Suprapubic skin (tissue), 4 donors: ENCODE data around the gene TYRO3. TPM values are rescaled to one million over a fixed set of nuclear protein-coding genes. Genes with fewer than 3 reads are reported as not detected.
A peak's percentile ranks its signal among the peaks of the same experiment; 100 is the strongest.

Experiments used
- DNase-seq, 2 donors: peaks; one replicate each; pipeline ENCODE4 v3.0.0-alpha.2; 2019; ENCODE audit warnings: low spot score in 2 of 2
- H3K27ac ChIP-seq: fragments of 200-600 bp; sonication (generic); one replicate; pipeline ENCODE4 v1.5.1; 2019
- H3K27me3 ChIP-seq: fragments of 200-600 bp; sonication (generic); one replicate; pipeline ENCODE4 v1.5.1; 2019
- H3K36me3 ChIP-seq: fragments of 200-600 bp; sonication (generic); one replicate; pipeline ENCODE4 v1.5.1; 2019
- H3K4me1 ChIP-seq: fragments of 200-600 bp; sonication (generic); one replicate; pipeline ENCODE4 v1.5.1; 2019
- H3K4me3 ChIP-seq: fragments of 200-600 bp; sonication (generic); one replicate; pipeline ENCODE4 v1.5.1; 2019; ENCODE audit warnings: mild to moderate bottlenecking
- H3K9me3 ChIP-seq: fragments of 200-600 bp; sonication (generic); one replicate; pipeline ENCODE4 v1.5.1; 2019
- EP300 ChIP-seq: sonication (generic); formaldehyde crosslinking; IDR thresholded peaks from one replicate; pipeline ENCODE4 v1.6.1; 2017; ENCODE audit warnings: antibody characterized with exemption
- POLR2A ChIP-seq, 2 donors: fragments of 450-650 bp; IDR thresholded peaks; one replicate each; pipeline ENCODE4 v1.6.1; 2017; ENCODE audit warnings: antibody characterized with exemption in 2 of 2, mild to moderate bottlenecking in 2 of 2, moderate library complexity in 2 of 2
- POLR2AphosphoS5 ChIP-seq, 3 donors: sonication (generic); formaldehyde crosslinking; IDR thresholded peaks; one replicate each; pipeline ENCODE4 v1.6.1; 2017; ENCODE audit warnings: antibody characterized with exemption in 3 of 3
- WGBS: methylation state at CpG from one replicate; pipeline ENCODE4 v1.1.5; 2018; 5-methylcytosine and 5-hydroxymethylcytosine counted together
- total RNA-seq, 4 donors: library from RNA; depleted of rRNA; stranded (reverse); fragments of >200 nt; gene quantifications; one replicate each; pipeline ENCODE4 v1.1.0, GENCODE V29; 2016
- TF ChIP-seq, protein P1 (sequence below), 2 donors: fragments of 200-600 bp in 1 of 2; fragments of 450-650 bp in 1 of 2; sonication (generic) in 1 of 2; IDR thresholded peaks; one replicate each; pipeline ENCODE4 v1.5.1; 2016 to 2019; ENCODE audit warnings: antibody characterized with exemption in 2 of 2, mild to moderate bottlenecking in 1 of 2, moderate library complexity in 1 of 2

The TYRO3 gene
- total RNA-seq, 4 donors from 2014 or later: 19.2 to 39.4 (median 39.0) TPM

DNA sequence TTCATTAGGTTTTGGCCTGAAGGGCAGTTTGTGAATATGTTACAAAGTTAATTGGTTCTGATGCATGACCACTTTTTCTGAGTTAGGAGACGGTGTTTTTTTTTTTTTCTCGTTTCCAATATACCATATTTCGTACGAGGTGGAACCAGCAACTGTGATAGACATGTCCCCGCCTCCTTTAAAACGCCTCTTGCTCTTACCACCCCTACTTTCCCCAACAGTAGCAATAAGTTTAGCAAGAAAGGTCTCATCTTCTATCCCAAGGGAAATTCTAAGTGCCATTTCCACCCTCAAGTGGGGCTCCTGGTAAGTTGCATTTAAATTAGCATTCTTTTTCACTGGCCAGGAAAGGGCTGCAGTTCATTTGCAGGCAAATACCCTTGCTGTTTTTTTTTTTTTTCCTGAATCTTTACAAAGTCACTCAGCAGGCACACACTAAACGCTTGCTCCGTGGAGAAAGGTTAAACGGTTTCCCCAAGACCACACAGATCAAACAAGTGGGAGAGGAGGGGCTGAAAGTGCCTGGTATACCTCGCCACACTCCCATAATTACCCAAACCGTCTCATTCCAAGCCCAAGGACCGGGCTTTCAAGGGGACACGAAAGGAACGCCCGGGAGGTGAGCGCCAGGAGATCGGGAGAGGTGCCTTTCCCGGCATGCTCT, 61.7 kb downstream of the TYRO3 start:
- peaks cover 20% of the 10 kb centered on the region for H3K4me1 ChIP-seq
- H3K36me3 ChIP-seq: no peaks in the 10 kb centered on the region
- no peaks in the 10 kb centered on the region for H3K9me3 ChIP-seq
- H3K27me3 ChIP-seq: no peaks in the 10 kb centered on the region
- H3K27ac ChIP-seq: peak overlapping the region; percentile 80
- TF ChIP-seq POLR2AphosphoS5 (IDR thresholded peaks at IDR 0.05): no peak
- no peak for TF ChIP-seq EP300
- no peak for TF ChIP-seq POLR2A (IDR thresholded peaks at IDR 0.05)
- TF ChIP-seq, protein P1, sequence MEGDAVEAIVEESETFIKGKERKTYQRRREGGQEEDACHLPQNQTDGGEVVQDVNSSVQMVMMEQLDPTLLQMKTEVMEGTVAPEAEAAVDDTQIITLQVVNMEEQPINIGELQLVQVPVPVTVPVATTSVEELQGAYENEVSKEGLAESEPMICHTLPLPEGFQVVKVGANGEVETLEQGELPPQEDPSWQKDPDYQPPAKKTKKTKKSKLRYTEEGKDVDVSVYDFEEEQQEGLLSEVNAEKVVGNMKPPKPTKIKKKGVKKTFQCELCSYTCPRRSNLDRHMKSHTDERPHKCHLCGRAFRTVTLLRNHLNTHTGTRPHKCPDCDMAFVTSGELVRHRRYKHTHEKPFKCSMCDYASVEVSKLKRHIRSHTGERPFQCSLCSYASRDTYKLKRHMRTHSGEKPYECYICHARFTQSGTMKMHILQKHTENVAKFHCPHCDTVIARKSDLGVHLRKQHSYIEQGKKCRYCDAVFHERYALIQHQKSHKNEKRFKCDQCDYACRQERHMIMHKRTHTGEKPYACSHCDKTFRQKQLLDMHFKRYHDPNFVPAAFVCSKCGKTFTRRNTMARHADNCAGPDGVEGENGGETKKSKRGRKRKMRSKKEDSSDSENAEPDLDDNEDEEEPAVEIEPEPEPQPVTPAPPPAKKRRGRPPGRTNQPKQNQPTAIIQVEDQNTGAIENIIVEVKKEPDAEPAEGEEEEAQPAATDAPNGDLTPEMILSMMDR (IDR thresholded peaks at IDR 0.05): no peak
- 19% methylated on average over 15 of the region's 18 CpGs for WGBS
- peak overlapping the region; percentile 48 for H3K4me3 ChIP-seq
- peak in 1 of 2 donors; percentile 71 for DNase-seq

DNA sequence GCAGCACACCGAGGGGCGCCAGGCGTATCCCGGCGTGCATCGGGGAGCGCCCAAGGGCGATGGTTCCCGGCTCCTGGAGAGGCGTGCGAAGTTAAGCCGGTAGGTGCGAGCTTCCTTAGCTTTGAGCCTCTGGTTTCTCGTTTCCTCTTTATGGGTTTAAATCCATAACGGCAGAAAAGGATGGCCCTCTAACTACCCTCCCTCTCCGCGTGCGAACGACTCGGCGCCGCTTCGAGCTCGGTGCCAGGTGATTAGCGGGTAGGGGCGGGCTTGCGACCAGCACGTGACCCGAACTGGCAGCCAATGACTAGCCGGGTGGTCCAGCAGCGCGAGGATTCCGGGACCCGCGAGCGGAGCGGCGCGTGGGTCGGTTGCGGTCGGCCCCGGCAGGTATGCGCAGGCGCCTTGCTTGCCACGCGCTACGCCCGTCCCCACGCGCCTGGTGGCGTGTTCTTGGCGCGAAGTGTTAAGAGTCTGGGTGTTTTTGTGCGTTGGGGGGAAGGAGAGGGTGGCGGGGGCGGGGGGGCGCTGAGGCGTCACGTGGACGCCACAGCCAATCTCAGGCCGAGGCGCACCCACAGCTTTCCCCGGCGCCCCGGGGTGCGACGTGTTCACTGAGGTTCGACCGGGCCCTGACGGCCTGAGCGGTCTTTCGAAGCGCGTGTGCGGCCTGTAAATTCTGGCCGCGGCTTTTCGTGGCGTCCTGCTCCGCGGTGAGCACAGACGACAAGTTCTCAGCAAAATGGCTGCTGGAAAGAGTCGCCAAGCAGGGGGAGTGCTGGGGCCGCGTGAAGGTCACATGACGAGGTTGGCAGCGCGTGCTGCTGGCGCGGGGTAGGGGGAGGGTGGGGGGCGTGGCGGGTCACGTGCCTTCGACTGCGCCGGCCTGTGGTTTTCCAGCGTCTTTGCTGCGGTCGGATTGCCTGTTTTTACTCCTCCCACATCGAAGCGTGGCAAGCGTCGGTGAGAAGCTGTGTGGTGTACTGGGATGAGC, 62.5 kb downstream of the TYRO3 start:
- Histone ChIP-seq H3K4me1 (peaks cover 20% of the 10 kb centered on the region), H3K36me3 (no peaks in the 10 kb centered on the region), H3K4me3 (peak overlapping the region; percentile 48), H3K9me3 (no peaks in the 10 kb centered on the region), H3K27me3 (no peaks in the 10 kb centered on the region), H3K27ac (peak overlapping the region; percentile 80)
- peak in 1 of 3 donors; percentile 15 for TF ChIP-seq POLR2AphosphoS5 (IDR thresholded peaks at IDR 0.05)
- TF ChIP-seq EP300: no peak
- no peak for TF ChIP-seq POLR2A (IDR thresholded peaks at IDR 0.05)
- TF ChIP-seq, protein P1 (IDR thresholded peaks at IDR 0.05): no peak
- WGBS: 9% methylated on average over 37 of the region's 104 CpGs
- DNase-seq: peak; percentile 89

DNA sequence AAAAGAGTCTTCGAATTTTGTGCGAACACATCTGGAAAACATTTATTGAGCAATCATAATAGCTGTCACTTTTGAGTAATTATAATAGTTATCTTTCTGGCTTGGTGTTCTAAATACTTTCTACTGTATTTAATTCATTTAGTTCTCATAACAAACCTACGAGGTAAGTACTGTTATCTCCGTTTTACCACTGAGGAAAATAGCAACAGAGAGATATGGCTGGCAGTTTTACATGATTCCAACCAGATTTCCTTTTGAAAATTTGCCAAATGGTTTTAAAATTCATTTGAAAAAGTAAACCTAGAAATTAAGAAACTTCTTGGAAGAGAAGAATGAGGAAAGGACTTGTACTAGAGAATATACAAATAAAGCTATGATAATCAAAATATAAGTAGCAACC, 63.9 kb downstream of the TYRO3 start:
- H3K36me3 ChIP-seq: no peaks in the 10 kb centered on the region
- TF ChIP-seq POLR2AphosphoS5 (IDR thresholded peaks at IDR 0.05) (no peak), POLR2A (IDR thresholded peaks at IDR 0.05) (no peak), EP300 (no peak)
- TF ChIP-seq, protein P1 (IDR thresholded peaks at IDR 0.05): no peak
- 69% methylated on average over 4 of the region's 4 CpGs for WGBS

DNA sequence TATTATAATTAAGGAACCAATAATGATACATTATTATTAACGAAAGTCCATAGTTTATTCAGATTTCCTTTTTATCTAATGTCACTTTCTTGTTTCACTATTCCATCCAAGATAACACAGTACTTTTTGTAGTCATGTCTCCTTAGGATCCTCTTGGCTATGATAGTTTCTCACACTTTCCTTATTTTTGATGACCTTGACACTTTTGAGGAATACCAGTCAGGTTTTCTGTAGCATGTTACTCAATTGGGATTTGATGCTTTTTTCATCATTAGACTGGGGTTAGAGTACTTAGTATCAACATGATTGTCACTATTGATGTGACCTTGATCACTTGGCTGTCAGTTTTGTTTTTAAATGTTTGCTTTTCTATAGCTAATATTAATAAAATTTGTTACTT, 68.2 kb downstream of the TYRO3 start:
- peaks cover 1% of the 10 kb centered on the region for H3K4me1 ChIP-seq
- H3K27ac ChIP-seq: no peak overlapping the region
- H3K4me3 ChIP-seq: no peak overlapping the region
- TF ChIP-seq POLR2AphosphoS5 (IDR thresholded peaks at IDR 0.05) (no peak), EP300 (no peak), POLR2A (IDR thresholded peaks at IDR 0.05) (no peak)
- TF ChIP-seq, protein P1 (IDR thresholded peaks at IDR 0.05): no peak
- H3K9me3 ChIP-seq: no peaks in the 10 kb centered on the region
- H3K27me3 ChIP-seq: no peaks in the 10 kb centered on the region
- no peaks in the 10 kb centered on the region for H3K36me3 ChIP-seq
- DNase-seq: no peak
- 96% methylated on average over 1 of the region's 1 CpG for WGBS

More for the DNA sequence above, 63.9 kb downstream of the TYRO3 start:
- Histone ChIP-seq H3K4me3 (no peak overlapping the region), H3K27ac (no peak overlapping the region), H3K27me3 (no peaks in the 10 kb centered on the region), H3K4me1 (peaks cover 20% of the 10 kb centered on the region), H3K9me3 (no peaks in the 10 kb centered on the region)
- DNase-seq: no peak

DNA sequence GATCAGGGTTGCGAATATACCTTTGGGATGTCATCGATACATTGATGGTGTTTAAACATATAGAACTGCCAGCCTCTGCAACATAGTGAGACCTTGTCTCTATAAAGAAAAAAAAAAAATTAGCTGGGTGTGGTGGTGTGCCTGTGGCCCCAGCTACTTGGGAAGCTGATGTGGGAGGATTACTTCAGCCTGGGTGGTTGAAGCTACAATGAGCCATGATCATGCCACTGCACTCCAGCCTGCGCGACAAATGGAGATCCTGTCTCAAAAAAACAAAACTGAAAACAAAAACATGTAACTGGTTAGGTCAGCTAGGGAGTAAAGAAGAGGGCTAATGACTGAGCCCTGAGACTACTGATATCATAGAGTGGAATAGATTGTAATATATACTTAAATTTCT, 70.5 kb downstream of the TYRO3 start:
- no peaks in the 10 kb centered on the region for H3K27me3 ChIP-seq
- 88% methylated on average over 4 of the region's 4 CpGs for WGBS
- H3K4me3 ChIP-seq: no peak overlapping the region
- TF ChIP-seq, protein P1 (IDR thresholded peaks at IDR 0.05): no peak
- TF ChIP-seq POLR2AphosphoS5 (IDR thresholded peaks at IDR 0.05) (no peak), EP300 (no peak), POLR2A (IDR thresholded peaks at IDR 0.05) (no peak)
- DNase-seq: no peak
- no peaks in the 10 kb centered on the region for H3K36me3 ChIP-seq
- no peaks in the 10 kb centered on the region for H3K4me1 ChIP-seq
- no peak overlapping the region for H3K27ac ChIP-seq
- H3K9me3 ChIP-seq: no peaks in the 10 kb centered on the region
